OCI-M2 (cell line): Measurements from ENCODE around the gene HOXA7.

Experiments
- DNase-seq: peaks from one replicate; lab custom pipeline; 2025; ENCODE audit not compliant: unreplicated experiment; lab: John Stamatoyannopoulos, UW

HOXA7 gene

DNA sequence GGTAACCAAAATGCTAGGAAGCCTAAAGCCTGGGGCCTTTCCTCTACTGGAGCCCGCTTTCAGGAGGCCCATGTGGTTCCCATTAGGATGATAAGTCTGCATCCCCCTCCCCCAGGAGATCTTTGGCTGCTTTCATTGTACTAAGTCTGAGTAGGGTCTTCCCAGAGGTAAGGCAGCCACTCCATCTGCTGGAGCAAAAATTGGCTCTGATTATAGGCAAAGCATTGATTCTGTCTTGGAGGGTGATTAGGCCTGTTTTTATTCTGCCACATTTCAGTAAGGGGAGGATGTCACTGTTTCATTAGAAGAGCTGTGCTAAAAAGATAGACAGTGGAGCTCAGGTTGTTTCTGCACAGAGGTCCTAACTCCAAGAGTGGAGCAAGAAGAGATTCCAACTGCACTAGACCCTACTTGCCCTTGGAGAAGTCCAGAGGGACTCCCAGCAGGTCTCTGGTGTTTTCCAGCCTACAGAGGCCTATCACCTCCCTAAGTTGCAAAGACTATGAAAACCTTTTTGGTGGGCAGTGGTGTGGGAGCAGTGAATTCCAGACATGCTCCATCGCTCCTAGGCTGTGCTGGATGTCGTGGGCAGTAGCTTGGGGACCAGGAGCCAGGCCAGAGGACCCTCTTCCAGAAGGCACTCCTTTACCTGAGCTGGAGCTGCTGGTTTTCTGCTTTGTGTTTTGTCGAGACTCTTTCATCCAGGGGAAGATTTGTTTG, 46.8 kb downstream of the HOXA7 start:
- DNase-seq = no peak

DNA sequence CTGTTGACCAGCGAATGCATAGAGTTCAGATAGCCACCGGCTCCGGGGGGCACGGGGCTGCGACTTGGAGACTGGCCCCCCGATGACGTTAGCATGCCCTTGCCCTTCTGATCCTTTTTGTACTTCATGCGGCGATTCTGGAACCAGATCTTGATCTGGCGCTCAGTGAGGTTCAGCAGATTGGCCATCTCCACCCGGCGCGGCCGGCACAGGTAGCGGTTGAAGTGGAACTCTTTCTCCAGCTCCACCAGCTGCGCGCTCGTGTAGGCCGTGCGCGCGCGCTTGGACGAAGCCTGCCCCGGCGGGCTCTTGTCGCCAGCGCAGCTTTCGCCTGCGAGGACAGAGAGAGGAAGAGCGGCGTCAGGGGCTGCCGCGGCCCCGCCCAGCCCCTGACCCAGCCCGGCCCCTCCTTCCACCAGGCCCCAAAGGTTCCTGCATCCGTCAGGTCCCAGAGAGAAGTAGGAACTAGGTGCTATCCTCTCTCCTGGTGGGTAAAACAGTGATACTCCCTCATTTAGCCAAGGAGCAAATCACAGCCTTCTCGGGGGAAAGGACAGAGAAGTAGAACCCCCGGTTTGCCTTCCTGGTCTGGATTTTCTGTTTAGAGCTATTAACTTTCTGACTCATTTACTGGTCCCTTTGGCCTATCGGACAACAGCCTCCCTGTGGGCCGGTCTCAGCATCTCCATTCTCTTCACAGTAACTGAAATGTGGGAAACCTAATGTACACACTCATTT, 47.9 kb downstream of the HOXA7 start:
- no peak for DNase-seq

DNA sequence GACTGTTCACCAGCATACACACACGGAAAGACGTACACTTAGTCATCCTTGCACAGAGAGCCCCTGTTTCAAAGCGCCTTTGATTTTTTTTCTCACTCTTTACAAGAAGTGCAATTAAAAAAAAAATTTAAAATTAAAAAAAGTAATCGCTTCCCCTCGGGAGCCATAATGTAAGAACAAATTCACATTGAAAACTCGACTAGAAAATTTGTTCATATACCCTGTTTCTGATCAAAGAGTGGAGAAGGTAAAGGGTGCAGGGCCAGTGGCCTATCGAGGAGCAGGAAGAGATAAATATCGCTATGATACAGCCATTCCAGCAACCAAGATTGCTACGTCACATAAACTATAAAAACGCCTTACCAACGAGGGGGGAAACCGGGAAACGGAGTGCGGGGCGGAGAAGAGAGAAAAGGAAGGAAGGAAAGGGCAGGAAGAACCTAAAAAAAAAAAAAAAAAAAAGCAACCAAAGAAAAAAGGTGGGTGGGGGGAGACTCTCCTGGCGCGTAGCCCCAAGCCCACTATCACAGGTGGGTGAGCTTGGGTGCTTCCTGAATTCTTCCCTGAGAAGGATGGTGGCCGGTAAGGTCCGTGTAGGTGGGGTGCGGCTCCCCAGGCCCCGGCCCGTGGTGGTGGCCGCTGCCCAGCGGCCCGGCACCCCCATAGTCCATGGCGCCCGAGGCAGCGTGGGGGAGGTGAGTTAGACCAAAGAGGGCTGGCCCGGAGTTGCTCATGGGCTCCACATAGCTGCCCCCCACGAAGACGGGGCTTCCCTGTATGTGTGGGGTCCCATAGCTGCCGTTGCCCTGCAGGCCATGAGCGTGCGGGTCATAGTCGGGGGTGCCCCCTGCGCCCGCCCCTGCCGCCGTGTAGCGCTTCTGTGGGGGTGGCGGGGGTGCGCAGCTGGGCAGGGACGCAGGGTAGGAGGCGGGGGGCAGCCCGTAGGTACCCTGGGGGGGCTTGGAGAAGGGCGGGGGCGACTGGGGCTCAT, 48.8 kb downstream of the HOXA7 start:
- no peak for DNase-seq

DNA sequence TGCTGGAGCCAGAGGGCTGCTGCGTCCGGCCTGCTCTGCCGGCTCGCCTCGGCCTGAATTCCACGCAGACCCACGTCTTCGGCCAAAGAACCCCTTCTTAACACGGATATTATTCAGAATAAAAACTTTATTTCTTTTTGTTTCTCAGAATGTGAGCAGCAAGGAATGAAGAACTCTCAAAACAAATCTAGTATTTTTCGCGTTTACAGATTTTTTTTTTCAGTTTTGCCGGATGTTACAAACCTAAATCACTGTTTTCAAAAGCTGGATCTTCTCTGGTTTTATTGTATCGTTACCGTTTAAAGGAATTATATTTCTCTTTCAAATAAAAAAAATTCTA, 49.6 kb downstream of the HOXA7 start:
- DNase-seq = no peak

DNA sequence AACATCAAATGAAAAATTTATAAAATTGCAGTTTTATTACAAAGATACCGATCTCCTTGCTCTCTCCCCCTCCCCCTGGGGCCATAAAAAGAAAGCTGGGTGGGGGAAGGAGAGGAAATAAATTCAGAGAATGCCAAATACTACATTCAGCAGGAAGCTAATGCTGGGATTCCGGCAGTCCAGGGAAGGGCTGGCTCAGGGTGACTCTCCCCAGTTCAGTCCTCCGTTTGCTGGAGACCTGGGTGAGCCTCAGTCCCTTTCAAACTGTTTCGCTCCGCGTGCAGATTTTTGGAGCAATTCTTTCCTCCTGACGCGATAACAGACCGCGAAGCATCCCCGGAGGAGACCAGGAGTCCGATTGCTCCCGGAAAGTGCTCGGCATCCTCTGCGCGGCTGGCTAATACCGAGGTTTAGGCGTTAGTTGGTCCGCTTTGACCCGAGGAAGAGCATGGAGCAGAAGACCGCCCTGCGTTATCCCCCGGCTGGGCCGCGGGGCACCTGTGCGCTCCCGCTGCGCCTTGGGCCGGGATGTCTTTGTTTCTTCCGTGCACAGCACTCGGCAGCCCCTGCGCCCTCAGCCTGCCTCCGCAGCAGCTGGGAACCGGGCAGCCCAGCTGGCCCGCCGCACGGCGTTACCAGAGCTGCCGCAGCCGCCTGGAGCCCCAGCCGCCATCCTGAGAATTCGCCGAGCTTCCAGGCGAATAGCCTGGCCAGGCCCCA, 50.1 kb downstream of the HOXA7 start:
- DNase-seq = no peak

DNA sequence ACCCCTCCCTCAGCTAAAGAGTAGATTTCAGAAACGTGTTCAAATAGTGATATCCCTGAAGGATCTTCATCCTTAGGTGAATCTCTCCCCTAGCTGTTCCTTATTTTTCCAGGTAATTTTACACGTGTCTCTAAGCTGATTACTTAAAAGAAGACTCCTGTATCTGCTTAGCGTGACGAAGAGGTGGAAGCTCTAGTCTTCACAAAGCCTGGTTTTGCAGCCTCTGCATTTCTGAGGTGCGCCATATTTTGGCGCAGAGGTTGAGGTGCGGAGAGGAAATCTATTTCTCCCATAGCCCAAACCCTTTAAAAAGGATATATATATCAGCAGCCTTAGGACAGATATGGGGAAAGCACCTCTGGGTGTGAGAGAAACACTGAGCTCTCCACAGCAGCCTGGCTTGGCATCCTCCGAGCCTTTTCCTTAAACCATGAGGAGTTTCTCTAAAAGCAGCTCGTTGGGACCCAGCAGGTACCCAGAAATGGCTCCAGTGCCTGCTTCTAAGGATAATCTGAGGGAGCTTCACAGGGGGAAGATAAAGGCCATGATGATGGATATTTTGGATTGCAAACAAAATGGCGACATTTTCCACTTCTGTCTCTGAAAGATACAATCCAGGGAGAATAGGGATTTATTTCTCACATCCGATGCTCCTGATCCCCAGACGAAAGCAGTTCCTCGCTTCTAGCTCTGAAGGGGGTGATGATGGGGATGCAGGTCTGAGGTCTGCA, 51.0 kb downstream of the HOXA7 start:
- no peak for DNase-seq

DNA sequence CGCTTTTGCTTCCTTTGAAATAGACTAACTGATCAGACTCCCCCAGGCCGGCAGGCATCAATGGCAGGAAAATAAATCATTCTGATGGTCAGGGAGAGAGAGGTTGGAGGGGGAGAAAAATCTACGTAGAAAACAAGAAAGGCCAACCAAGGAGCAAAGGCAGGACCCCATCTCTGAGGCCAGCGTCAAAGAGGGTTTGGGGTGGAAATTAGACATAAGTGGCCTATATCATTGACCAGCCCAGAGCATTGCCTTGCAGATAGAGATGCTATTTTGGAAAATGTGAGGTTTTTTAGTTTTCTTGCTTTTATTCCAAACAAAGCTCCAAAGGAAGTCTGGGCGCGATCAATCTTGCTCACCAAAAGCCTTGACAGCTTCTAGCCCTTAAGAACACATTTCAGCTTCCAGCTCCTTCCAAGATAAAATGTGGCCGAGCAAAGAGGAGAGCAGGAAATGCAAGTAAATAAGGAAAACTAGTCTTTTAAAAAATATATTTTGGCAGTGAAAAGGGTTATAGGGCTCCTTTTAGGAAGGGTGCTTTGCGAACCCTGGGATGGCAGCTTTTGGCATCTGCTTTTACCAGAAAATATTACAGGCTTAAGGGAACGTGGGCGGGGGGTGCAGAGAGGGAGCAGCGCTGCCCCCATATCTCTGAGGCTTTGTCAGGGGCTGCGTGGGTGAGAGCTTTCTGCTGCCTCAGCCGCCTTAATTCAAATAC, 52.0 kb downstream of the HOXA7 start:
- no peak for DNase-seq
